ENCODE data around the gene EXD3.

EXD3 gene

DNA sequence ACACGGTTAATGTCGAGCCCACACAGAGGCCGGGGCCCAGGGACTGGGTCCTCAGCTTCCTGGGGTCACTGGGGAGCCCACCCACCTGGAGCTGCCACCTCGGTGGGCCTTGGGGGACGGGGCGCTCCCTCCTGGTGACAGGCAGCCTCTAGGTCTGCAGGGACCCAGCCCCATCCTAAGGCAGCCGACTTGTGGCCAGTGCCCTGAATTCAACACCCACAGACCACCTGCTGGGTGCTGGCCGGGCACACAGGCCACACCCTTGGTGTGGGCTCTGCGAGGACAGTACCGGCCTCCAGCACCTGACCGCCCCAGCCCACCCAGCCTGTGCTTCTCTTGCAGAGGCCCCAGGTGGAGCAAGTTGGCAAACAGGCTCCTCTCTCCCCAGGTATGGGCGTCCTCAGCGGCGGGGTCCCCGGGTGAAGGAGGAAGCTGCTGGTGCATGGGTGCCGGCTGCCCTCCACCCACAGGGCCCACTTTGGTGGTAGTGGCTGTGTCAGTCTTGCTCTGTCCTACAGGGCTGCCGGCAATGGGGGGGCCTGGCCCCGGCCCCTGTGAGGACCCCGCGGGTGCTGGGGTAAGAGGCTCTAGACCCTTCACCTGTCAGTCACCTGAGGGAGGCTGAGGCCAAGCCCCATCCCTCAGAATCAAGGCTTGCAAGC lies 9.9 kb upstream of the EXD3 start:
- H3K4me3 ChIP-seq (ENCODE audit: low read depth, low read length) = no peak overlapping the region

DNA sequence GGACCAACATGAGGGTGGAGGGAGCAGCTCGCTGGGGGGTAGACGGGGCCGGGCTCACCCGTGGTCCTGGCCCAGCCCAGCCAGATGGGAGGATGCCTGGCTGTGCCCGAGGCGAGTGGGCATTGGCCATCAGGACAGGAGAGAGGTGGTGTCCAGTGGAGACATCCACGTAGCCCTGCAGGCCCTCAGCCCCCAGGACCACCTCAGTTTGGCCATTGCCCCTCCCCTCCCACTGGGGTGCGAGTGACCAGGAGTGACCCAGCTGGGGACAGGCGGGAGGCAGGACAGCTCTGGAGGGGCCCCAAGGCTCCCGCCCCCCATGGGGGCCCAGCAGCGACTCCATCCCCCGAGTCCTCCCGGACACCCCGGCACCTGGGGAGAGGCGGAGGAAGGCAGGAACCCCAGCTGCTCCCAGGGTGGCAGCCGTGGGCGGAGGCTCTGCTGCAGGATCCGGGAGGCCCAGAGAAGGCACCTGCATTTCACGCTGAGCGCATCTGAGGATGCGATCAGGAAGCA lies 8.5 kb upstream of the EXD3 start:
- H3K4me3 ChIP-seq (ENCODE audit: low read depth, low read length) = no peak overlapping the region

DNA sequence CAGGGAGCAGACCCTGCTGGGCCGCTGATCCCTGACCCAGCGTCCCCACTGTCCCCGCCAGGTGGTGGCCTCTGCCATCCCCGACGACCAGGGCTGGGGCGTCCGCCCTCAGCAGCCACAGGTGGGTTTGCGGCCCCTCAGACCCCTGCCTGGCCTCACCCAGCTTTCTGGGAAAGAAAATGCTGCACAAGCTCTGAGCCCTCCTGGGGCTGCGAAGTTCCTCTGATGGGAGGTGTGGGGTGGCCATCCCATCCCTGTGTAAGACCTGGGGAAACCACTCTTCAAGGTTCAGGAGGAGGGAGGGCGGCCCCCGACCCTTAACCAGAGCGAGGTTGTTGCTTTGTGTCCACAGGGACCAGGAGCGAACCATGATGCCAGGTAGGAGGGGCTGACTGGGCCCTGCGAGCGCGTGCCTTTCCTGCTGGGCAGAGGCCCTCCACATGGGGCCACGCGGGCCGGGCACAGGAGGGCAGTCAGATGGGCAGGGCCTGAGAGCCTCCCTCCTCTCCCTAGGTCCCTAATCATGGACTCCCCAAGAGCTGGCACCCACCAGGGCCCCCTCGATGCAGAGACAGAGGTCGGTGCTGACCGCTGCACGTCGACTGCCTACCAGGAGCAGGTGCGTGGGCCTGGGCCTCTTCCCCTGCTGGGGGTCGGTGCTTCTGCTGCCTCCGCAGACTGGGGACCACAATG lies 7.9 kb upstream of the EXD3 start:
- H3K4me3 ChIP-seq (ENCODE audit: low read depth, low read length) = no peak overlapping the region

DNA sequence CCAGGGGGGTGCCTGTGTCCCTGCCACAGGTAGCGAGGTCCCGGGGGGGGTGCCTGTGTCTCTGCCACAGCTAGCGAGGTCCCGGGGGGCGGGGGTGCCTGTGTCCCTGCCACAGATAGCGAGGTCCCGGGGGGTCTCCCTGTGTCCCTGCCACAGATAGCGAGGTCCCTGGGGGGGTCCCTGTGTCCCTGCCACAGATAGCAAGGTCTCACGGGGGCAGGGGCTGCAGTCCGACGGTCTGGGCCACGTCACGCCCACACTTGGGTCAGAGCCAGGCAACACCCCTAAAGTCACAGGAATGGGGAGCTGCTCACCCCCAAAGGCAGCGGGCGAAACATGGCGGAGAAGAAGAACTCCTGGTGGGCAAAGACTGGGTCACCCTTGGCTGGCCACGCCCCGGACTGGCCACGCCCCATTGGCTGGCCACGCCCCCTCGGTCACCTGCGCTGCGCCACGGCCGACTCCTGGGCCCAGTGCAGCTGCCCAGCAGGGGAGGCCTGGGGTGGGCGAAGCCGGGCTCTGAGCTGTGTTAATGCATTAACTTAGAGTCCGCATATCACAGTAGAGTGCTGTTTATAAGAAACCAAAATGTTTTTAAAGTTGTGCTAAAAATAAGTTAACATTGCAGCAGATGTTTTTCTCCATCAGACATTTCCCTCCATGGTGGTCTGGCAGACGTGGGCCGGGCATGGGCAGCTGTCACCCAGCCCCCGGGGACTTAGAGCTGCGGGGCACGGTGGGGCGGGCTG lies 7.2 kb upstream of the EXD3 start:
- H3K4me3 ChIP-seq (ENCODE audit: low read depth, low read length) = no peak overlapping the region

DNA sequence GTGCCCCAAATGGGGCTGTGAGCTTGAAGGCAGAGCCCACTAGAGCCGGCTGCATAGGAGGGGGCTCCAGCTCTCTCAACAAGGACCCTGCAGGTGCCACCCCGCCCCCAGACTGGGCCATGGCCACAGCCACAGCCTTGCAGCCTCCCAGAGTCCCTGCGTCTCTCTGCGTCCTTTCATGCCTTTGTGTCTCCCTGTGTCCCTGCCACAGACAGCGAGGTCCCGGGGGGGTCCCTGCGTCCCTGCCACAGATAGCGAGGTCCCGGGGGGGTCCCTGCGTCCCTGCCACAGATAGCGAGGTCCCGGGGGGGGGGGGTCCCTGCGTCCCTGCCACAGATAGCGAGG lies 6.6 kb upstream of the EXD3 start:
- H3K4me3 ChIP-seq (ENCODE audit: low read depth, low read length) = no peak overlapping the region

DNA sequence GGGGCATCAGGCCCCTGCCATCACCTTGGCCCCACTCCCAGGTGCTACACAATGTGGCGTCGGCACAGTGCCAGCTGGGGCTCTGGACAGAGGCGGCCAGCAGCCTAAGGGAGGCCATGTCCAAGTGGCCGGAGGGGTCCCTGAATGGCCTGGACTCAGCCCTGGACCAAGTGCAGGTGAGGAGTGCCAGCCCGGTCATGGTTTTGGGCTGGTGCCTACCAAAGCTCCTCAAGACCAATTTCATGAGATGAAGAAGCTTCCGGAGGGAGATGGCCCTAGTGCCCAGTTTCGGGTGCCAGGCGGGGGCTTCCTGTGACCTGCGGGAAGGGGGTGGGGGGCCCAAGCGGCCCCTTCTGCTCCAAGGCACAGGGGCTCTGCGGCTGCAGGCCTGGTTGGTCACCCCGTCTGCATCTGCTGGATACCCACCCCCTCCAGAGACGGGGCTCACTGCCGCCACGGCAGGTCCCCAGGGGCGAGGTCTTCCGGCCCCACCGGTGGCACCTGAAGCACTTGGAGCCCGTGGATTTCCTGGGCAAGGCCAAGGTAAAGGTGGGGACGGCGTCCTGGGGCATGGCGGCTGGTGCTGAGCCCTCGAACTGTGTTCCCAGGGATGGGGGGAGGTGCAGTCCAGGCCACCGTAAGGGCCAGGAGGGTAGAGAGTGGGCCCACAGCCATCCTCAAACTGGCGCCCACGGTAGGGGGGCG lies 6.0 kb upstream of the EXD3 start:
- no peak overlapping the region for H3K4me3 ChIP-seq (ENCODE audit: low read depth, low read length)

DNA sequence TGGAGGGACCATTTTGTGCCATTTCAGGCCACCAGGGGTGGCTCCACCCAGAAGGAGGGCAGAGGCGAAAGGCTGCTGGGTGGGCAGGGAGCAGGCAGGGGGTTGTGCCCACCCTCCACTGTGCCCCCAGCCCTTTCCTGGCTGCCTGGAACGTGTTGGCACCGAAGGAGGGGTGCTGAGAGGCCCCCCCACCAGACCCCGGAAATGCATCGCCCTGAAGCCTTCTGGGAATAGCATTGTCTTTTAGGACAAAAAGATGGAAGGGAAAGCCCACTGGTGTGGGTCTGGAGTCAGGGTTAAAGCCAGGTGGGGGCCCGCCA lies 5.3 kb upstream of the EXD3 start:
- H3K4me3 ChIP-seq (ENCODE audit: low read depth, low read length) = no peak overlapping the region

DNA sequence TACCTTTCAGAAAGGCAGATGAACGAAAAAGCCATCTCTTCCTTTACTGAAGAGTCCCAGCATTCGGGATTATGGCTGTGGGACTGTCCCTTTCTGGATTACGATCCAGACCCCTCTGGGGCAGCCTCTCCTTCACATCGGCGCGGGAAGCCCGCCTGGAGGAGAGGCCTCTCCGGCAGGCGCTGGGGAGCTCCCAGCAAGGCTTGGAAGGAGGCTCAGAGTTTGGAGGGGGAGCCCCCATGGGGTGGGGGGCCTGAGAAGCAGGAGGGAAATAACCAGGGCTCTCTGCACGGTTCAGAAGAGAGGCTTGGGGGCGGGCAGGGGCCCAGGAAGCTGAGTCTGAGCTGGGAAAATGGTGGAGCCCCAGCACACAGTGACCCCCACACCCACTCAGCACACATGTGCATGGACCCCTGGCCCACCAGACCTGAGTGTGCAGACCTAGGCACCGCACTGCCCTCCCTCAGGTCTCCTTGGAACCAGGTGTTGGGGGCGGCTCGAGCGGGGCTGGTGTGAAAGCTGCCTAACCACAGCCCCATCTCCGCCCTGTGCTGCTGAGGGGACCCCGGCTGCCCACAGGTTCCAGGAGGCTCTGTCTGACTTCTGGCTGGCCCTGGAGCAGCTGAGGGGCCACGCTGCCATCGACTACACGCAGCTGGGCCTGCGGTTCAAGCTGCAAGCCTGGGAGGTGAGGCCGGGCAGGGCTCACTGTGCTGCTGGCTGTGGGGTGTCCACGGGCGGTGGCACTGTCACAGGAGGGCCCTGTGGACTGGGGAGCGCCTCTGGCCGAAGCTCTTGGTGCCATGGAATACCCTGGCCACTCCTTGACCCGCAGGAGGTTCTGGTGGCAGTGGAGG lies 4.7 kb upstream of the EXD3 start:
- no peak overlapping the region for H3K4me3 ChIP-seq (ENCODE audit: low read depth, low read length)

DNA sequence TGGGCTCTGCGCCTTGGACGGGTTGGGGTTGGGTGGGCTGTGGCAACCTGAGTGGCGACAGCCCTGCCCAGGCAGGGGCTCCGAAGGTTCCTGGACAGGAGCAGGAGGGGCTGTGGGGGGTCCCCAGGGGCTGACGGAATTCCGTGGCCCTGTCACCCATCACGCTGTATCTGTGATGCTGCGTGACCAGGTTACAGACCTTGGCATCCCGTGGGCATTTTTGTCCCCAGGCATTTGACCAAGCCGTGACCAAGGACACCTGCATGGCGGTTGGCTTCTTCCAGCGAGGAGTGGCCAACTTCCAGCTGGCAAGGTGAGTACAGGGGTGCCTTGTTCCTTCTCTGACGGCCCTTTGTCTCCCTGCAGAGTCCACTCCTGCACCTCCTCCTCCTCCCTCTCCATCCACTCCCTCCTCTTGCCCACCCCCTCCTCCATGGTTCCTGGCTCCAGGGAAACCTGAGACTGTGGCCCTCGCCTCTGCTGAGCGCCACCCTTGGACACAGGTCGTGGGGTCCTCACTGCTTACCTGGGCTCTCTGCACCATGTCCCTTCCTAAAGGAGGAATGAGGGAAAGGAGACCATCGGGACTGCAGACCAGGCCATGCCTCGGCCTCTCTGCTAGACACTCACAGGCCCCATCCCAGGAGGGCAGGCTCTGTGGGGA lies 3.2 kb upstream of the EXD3 start:
- H3K4me3 ChIP-seq (ENCODE audit: low read depth, low read length) = no peak overlapping the region

DNA sequence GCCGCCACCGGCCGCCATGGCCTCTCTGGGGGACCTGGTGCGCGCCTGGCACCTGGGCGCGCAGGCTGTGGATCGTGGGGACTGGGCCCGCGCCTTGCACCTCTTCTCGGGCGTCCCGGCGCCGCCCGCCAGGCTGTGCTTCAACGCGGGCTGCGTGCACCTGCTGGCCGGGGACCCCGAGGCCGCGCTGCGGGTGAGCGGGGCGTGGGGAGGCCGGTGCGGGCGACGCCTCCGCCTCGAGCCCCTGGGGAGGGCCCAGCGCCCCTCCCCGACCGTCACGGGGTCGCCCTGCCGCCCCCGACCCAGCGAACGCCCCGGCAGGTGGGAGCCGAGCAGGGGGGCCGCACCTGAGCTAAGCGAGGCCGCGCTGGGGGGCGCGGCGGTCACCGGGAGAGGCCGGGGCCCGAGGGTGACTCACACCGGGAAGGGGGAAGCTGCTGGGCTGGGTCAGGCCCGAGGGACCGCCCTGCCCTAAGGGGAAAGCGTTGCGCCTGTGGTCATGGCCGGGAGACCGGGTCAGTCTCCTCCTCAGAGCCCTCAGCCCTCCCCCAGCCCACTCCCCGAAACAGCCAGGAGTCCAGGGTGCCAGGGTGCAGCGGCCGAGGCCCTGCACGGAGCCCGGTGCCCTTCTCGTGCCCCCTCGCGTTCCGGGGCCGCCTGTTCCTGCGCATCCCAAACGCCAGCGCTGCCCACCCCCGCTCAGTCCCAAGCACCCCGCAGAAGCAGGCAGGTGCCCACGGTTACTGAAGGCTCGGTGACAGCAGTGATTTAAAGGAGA lies 741 bp upstream of the EXD3 start:
- peak overlapping the region; percentile 39 for H3K4me3 ChIP-seq (ENCODE audit: low read depth, low read length)

DNA sequence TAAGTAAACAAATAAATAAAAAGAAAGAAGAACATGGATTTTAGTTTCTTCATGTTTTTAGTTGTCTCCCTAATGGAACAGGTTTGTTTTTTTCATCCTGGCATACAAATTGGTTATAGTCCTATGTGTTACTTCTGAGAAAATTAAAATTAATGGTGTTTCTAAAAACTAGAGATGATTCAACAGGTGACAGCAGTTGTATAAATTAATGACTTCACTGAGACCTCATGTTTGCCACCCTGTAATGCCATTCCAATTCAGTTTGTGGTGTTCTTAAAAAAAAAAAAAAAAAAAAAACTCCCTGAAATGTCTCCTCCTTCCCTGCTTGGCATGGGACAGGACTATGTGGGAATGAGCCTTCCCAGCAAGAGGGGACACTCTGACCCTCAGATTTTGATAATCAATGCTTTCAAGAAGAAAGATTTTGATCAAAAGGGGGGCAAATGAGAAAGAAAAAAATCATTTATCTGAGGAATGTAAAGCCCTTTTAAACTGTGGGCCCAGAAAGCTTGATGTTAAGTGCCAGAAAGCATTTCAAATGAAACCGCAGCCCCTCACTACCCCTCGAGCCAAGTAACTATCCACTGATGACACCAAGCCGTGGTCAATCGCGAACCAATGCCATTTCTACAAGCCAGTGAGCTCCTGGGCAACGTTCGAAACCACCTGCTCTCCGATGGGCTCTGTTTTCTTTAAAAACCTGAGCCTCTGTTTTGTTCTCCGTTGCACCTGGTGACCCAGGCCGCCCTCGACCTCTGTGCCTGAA lies 941 bp downstream of the EXD3 start:
- H3K4me3 ChIP-seq (ENCODE audit: low read depth, low read length) = peak overlapping the region; percentile 86

DNA sequence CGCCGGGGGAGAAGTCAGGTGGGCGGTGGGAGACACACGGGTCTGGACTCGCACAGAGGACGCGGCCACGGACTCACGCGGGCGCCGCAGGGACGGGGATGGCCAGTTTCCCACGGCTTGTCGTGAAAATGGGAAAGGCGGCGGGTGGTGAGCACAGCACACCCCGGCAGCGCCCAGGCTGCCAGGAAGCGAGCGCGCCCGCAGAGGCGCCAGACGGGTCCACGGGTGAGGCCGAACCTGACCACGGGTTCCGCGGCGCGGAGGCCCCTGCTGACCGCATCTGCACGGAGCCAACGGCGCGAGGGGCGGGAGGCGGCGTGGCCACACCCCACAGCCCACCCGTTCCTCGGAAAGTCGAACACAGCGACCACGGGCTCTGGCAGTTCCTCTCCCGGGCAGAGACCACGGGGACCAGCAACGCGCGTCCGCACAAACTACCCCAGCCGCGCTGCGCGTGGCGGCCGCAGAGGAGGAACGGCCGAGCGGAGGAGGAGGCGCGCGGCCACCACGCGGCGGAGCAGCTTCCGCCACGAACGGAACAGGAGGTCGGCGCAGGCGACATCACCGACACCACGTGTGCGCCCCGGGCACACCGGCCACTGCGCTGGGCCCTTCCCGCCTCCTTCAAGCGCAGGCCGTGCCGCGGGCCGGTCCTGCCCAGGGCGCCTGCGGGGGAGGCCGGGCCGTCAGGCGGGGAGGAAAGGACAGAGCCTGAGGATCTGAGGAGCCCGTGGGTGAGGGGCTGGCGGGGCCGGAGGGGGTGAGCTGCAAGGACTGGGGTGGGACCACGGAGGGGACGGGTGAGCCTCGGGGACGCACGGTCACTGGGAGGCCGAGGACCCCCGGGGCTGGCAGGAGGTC lies 5.6 kb downstream of the EXD3 start:
- H3K4me3 ChIP-seq (ENCODE audit: low read depth, low read length) = no peak overlapping the region

DNA sequence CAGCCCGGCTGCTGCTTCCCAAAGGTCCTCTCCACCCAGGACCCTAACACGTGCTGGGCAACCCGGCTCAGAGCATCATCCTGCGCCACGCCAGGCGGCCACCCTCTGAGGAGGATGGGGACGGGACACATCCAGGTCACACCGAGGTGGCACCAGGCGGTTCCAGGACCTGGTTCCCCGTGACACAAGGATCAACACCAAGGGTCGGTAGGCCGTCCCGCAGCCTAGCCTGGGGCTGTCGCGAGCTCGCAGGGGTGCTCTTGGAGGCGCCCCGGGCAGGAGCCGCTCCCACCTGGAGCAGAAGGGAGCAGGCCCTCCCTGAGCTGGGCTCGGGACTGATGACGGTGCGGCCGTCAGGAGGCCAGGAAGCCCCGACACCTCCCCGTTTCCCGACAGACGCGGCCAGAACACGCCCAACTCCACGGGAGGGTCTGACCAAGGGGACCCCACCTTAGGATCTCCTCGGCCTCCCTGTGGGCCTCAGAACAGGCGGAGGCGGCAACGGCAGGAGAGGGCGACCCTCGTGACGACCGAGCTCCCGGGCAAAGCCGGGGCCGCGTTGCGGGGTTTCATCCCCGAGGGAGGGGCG lies 6.3 kb downstream of the EXD3 start:
- no peak overlapping the region for H3K4me3 ChIP-seq (ENCODE audit: low read depth, low read length)

DNA sequence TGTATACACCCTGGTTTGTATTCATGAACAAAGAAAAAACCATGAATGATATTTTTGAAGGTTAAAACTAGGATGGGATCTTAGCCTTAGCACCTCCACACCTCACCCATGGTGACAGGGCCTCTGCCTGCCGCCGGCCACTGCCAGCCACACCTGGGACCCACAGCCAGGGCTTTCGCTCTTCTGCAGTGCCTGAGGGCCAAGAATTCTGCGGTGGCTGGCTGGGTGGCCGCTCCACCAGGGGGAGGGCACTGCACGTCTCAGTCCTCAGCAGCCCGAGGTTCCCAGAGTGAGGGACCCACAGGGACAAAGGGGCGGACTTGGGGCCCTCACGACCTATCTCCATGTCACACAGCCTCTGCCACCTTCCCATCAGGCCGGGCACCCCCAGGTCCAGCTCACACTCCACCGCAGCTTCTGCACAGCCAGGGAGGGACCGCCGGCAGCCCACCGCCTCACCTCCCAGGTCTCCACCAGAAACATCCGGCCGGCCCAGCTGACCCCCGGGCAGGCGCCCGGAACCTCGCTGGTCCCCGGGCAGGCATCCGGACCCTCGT lies 6.9 kb downstream of the EXD3 start:
- H3K4me3 ChIP-seq (ENCODE audit: low read depth, low read length) = no peak overlapping the region

DNA sequence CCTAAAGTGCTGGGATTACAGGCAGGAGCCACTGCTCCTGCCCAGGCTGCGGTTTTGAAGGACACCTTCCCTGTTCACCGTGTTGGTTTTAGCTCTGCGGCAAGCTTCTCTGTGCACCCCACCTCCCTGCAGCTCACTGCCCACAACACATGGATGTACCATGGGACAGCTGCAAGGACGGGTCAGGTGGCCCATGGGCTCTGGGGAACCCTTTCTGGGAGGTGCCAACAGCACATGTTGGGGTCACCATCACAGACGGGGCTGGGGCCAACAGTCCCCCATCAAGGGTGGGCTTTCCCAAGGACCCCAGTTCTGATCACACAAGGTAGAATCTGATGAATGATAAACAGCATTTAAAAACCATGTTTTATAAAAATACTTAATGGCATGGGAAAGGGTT lies 7.5 kb downstream of the EXD3 start:
- H3K4me3 ChIP-seq (ENCODE audit: low read depth, low read length) = no peak overlapping the region

DNA sequence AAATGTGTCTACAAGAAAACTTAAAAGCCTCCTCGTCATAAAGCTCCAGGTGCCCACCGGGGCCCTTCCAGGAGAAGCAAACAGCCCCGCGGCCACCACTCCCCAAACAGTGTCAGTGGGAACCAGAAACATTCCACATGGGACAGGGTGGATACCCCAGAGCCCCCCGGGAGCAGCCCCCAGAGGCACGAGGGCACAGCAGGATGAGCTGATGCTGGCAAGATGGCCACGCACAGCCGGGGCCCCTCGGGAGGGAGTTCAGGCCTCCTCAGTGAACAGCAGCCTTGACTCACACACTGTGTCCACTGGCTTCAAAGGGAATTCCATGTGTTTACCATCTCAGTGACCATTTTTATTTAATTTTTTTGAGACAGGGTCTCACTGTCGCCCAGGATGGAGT lies 10.5 kb downstream of the EXD3 start:
- H3K4me3 ChIP-seq (ENCODE audit: low read depth, low read length) = no peak overlapping the region

Data from iPS-11a (cell line).